ENCODE results near the gene ACVR1B.

ACVR1B gene

DNA sequence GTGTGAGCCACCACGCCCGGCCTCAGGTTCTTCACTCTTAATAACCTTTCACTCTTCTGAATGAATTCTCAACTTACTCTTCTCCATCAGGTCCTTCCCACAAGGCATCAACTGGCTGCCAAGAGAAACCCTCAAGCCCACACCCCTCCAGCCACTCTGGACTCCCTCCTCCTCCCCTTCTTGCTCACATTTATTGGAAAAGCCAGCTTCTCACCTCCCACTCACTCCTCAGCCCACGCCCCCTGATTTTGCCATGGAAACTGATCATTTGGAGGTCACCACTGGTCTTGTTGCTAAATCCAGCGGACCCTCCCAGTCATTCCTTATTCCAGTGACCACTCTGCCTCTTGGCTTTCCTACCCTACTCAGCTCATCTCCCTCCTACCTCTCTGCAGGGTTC, 17.4 kb upstream of the ACVR1B start:
- Histone ChIP-seq H3K23ac (ENCODE audit: low read length in 2 of 2) (no peak overlapping the region), H4K91ac (ENCODE audit: low read length) (no peak overlapping the region), H2AFZ (ENCODE audit: low read depth, low read length) (no peak overlapping the region), H3K18ac (ENCODE audit: low read depth in 1 of 2, low read length in 2 of 2) (no peak overlapping the region), H2BK12ac (ENCODE audit: low read length in 2 of 2) (no peak overlapping the region), H3K27me3 (ENCODE audit: control insufficient read depth in 1 of 2, insufficient read depth in 1 of 2, low read length in 2 of 2) (no peaks in the 10 kb centered on the region), H2BK5ac (ENCODE audit: low read depth, low read length, poor library complexity, severe bottlenecking) (no peak overlapping the region), H3K9ac (ENCODE audit: low read length) (no peak overlapping the region), H3K4ac (ENCODE audit: low read depth in 1 of 2, low read length in 2 of 2) (no peak overlapping the region), H3K4me2 (ENCODE audit: low read length, poor library complexity, severe bottlenecking) (no peak overlapping the region), H3K27ac (ENCODE audit: low read length, poor library complexity, severe bottlenecking) (no peak overlapping the region), H4K8ac (ENCODE audit: low read length) (no peak overlapping the region), H2BK120ac (ENCODE audit: low read depth, low read length) (no peak overlapping the region), H2BK15ac (ENCODE audit: low read depth, poor library complexity, severe bottlenecking) (no peak overlapping the region), H3K4me3 (ENCODE audit: insufficient read depth in 1 of 2, low read depth in 1 of 2, low read length in 2 of 2) (no peak overlapping the region), H2AK5ac (ENCODE audit: low read length, severe bottlenecking) (no peak overlapping the region), H3K9me3 (ENCODE audit: control insufficient read depth, low read length) (no peaks in the 10 kb centered on the region), H3K4me1 (ENCODE audit: control insufficient read depth, insufficient read depth, low read depth, low read length) (no peaks in the 10 kb centered on the region), H3K36me3 (ENCODE audit: control insufficient read depth in 1 of 2, insufficient read depth in 2 of 2, low read depth in 1 of 2, low read length in 2 of 2) (no peaks in the 10 kb centered on the region), H3K14ac (ENCODE audit: low read length in 2 of 2) (no peak overlapping the region), H3K79me1 (replicated peaks; ENCODE audit: low read length, poor library complexity, severe bottlenecking) (no peaks in the 10 kb centered on the region)
- WGBS: 92% methylated on average over 4 of the region's 4 CpGs
- no peak for DNase-seq

- H2AK5ac ChIP-seq (ENCODE audit: low read length, severe bottlenecking): no peak overlapping the region
- H2BK15ac ChIP-seq (ENCODE audit: low read depth, poor library complexity, severe bottlenecking): no peak overlapping the region
- H3K4me3 ChIP-seq (ENCODE audit: insufficient read depth in 1 of 2, low read depth in 1 of 2, low read length in 2 of 2): no peak overlapping the region
- H4K91ac ChIP-seq (ENCODE audit: low read length): no peak overlapping the region
- H2BK5ac ChIP-seq (ENCODE audit: low read depth, low read length, poor library complexity, severe bottlenecking): no peak overlapping the region
- no peak overlapping the region for H2BK12ac ChIP-seq (ENCODE audit: low read length in 2 of 2)
- H3K79me1 ChIP-seq (replicated peaks; ENCODE audit: low read length, poor library complexity, severe bottlenecking): no peaks in the 10 kb centered on the region
- DNase-seq: no peak
- H3K36me3 ChIP-seq (ENCODE audit: control insufficient read depth in 1 of 2, insufficient read depth in 2 of 2, low read depth in 1 of 2, low read length in 2 of 2): no peaks in the 10 kb centered on the region
- no peak overlapping the region for H2AFZ ChIP-seq (ENCODE audit: low read depth, low read length)
- H3K27ac ChIP-seq (ENCODE audit: low read length, poor library complexity, severe bottlenecking): no peak overlapping the region
- no peak overlapping the region for H3K4ac ChIP-seq (ENCODE audit: low read depth in 1 of 2, low read length in 2 of 2)
- no peak overlapping the region for H2BK120ac ChIP-seq (ENCODE audit: low read depth, low read length)
- no peak overlapping the region for H3K23ac ChIP-seq (ENCODE audit: low read length in 2 of 2)
- no peak overlapping the region for H3K14ac ChIP-seq (ENCODE audit: low read length in 2 of 2)
- H3K4me1 ChIP-seq (ENCODE audit: control insufficient read depth, insufficient read depth, low read depth, low read length): peaks cover 5% of the 10 kb centered on the region
- no peak overlapping the region for H4K8ac ChIP-seq (ENCODE audit: low read length)
- H3K9ac ChIP-seq (ENCODE audit: low read length): no peak overlapping the region
- no peak overlapping the region for H3K4me2 ChIP-seq (ENCODE audit: low read length, poor library complexity, severe bottlenecking)
- peaks cover 3 to 4% of the 10 kb centered on the region in 2 experiments for H3K27me3 ChIP-seq (ENCODE audit: control insufficient read depth in 1 of 2, insufficient read depth in 1 of 2, low read length in 2 of 2)
- H3K18ac ChIP-seq (ENCODE audit: low read depth in 1 of 2, low read length in 2 of 2): no peak overlapping the region
- H3K9me3 ChIP-seq (ENCODE audit: control insufficient read depth, low read length): peaks cover under 1% of the 10 kb centered on the region
- 70% methylated on average over 2 of the region's 2 CpGs for WGBS
Observed at GRCh38 chr12:51937926-51938325, 13.6 kb upstream of the ACVR1B start.

GRCh38 chr12:51938726-51939125, 12.8 kb upstream of the ACVR1B start:
- 93% methylated on average over 5 of the region's 6 CpGs for WGBS
- no peak overlapping the region for H2AFZ ChIP-seq (ENCODE audit: low read depth, low read length)
- H3K4me1 ChIP-seq (ENCODE audit: control insufficient read depth, insufficient read depth, low read depth, low read length): peaks cover 5% of the 10 kb centered on the region
- H2BK12ac ChIP-seq (ENCODE audit: low read length in 2 of 2): no peak overlapping the region
- peaks cover 3 to 4% of the 10 kb centered on the region in 2 experiments for H3K27me3 ChIP-seq (ENCODE audit: control insufficient read depth in 1 of 2, insufficient read depth in 1 of 2, low read length in 2 of 2)
- H2BK120ac ChIP-seq (ENCODE audit: low read depth, low read length): no peak overlapping the region
- no peak overlapping the region for H2AK5ac ChIP-seq (ENCODE audit: low read length, severe bottlenecking)
- no peaks in the 10 kb centered on the region for H3K79me1 ChIP-seq (replicated peaks; ENCODE audit: low read length, poor library complexity, severe bottlenecking)
- H3K23ac ChIP-seq (ENCODE audit: low read length in 2 of 2): no peak overlapping the region
- H3K9ac ChIP-seq (ENCODE audit: low read length): no peak overlapping the region
- no peaks in the 10 kb centered on the region for H3K36me3 ChIP-seq (ENCODE audit: control insufficient read depth in 1 of 2, insufficient read depth in 2 of 2, low read depth in 1 of 2, low read length in 2 of 2)
- H4K8ac ChIP-seq (ENCODE audit: low read length): no peak overlapping the region
- H4K91ac ChIP-seq (ENCODE audit: low read length): no peak overlapping the region
- no peak overlapping the region for H3K4me2 ChIP-seq (ENCODE audit: low read length, poor library complexity, severe bottlenecking)
- H3K14ac ChIP-seq (ENCODE audit: low read length in 2 of 2): no peak overlapping the region
- no peak overlapping the region for H3K27ac ChIP-seq (ENCODE audit: low read length, poor library complexity, severe bottlenecking)
- no peak overlapping the region for H3K4ac ChIP-seq (ENCODE audit: low read depth in 1 of 2, low read length in 2 of 2)
- peaks cover 9% of the 10 kb centered on the region for H3K9me3 ChIP-seq (ENCODE audit: control insufficient read depth, low read length)
- DNase-seq: no peak
- H2BK5ac ChIP-seq (ENCODE audit: low read depth, low read length, poor library complexity, severe bottlenecking): no peak overlapping the region
- H3K4me3 ChIP-seq (ENCODE audit: insufficient read depth in 1 of 2, low read depth in 1 of 2, low read length in 2 of 2): no peak overlapping the region
- no peak overlapping the region for H2BK15ac ChIP-seq (ENCODE audit: low read depth, poor library complexity, severe bottlenecking)
- no peak overlapping the region for H3K18ac ChIP-seq (ENCODE audit: low read depth in 1 of 2, low read length in 2 of 2)

DNA sequence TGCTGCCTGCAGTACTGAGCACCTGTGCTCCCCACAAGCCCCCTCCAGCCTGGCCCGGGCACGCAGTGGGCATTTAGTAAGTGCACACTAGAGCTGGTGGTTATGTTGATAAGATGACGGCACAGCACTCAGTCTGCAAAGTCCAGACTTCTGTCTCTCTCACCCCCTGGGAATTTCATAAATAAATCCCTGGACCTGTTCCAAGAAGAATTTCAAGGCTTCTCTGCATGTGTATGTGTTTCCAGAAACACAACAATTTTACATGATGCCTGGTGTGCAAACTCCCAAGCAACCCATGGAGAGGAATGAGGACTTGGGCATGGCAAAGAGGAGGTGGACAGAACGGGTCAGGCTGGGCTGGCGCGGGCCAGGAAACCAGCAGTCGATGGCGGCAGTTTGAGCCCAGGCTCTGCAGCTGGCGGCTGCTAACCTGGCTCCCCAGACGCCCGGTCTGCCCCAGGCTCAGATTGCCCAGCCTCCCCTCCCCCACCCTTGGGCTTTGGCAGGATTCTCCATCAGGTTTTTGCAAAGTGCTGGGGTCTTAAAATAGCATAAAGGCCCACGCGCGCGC, 10.4 kb upstream of the ACVR1B start:
- Histone ChIP-seq H2AFZ (ENCODE audit: low read depth, low read length) (no peak overlapping the region), H3K79me1 (replicated peaks; ENCODE audit: low read length, poor library complexity, severe bottlenecking) (no peaks in the 10 kb centered on the region), H2AK5ac (ENCODE audit: low read length, severe bottlenecking) (no peak overlapping the region), H3K14ac (ENCODE audit: low read length in 2 of 2) (no peak overlapping the region), H3K27ac (ENCODE audit: low read length, poor library complexity, severe bottlenecking) (no peak overlapping the region), H3K4me1 (ENCODE audit: control insufficient read depth, insufficient read depth, low read depth, low read length) (peaks cover 5% of the 10 kb centered on the region), H3K23ac (ENCODE audit: low read length in 2 of 2) (no peak overlapping the region), H2BK120ac (ENCODE audit: low read depth, low read length) (no peak overlapping the region), H3K36me3 (ENCODE audit: control insufficient read depth in 1 of 2, insufficient read depth in 2 of 2, low read depth in 1 of 2, low read length in 2 of 2) (no peaks in the 10 kb centered on the region), H3K4me2 (ENCODE audit: low read length, poor library complexity, severe bottlenecking) (no peak overlapping the region), H2BK5ac (ENCODE audit: low read depth, low read length, poor library complexity, severe bottlenecking) (no peak overlapping the region), H3K9me3 (ENCODE audit: control insufficient read depth, low read length) (peaks cover 26% of the 10 kb centered on the region), H3K4me3 (ENCODE audit: insufficient read depth in 1 of 2, low read depth in 1 of 2, low read length in 2 of 2) (no peak overlapping the region), H2BK15ac (ENCODE audit: low read depth, poor library complexity, severe bottlenecking) (no peak overlapping the region), H3K27me3 (ENCODE audit: control insufficient read depth in 1 of 2, insufficient read depth in 1 of 2, low read length in 2 of 2) (peaks cover 3 to 4% of the 10 kb centered on the region in 2 experiments), H3K9ac (ENCODE audit: low read length) (no peak overlapping the region), H3K4ac (ENCODE audit: low read depth in 1 of 2, low read length in 2 of 2) (no peak overlapping the region), H3K18ac (ENCODE audit: low read depth in 1 of 2, low read length in 2 of 2) (no peak overlapping the region), H4K8ac (ENCODE audit: low read length) (no peak overlapping the region), H4K91ac (ENCODE audit: low read length) (no peak overlapping the region), H2BK12ac (ENCODE audit: low read length in 2 of 2) (no peak overlapping the region)
- 75% methylated on average over 7 of the region's 15 CpGs for WGBS
- DNase-seq: peak; percentile 72

Measured in mesenchymal stem cell (in vitro differentiated cells and primary cell).